Measurements from ENCODE around the gene RTL1.

DNA sequence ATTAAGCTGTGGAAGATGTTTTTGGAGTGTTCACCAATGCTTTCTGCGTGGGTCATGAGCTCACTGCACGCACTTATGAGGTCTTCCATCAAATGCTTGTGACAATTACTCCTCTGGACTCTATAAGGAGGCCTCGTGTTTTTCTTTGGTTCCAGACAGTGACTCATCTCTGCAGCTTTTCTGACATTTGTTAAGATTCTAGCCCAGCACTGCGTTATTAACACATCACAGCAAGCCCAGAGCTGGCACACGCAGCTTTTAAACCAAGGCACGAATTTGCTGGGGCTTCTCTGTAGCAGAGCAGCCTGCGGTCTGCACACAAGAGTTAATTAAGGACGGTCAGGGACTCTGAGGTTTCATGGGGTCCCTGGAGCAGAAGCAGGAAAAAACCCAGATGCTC is 60.7 kb downstream of the RTL1 start:
- TF ChIP-seq CEBPB (IDR thresholded peaks at IDR 0.05; ENCODE audit: borderline replicate concordance in 1 of 2, low read depth in 2 of 2, low read length in 2 of 2) (no peak), NRF1 (conservative IDR thresholded peaks at IDR 0.05; ENCODE audit: low read depth, low read length) (no peak), PAX5 (IDR thresholded peaks at IDR 0.05; ENCODE audit: borderline replicate concordance, low read depth, low read length) (no peak), POLR2A (IDR thresholded peaks at IDR 0.05; ENCODE audit: low read depth, low read length) (no peak), ZNF274 (IDR thresholded peaks at IDR 0.05; ENCODE audit: insufficient read depth, insufficient read length) (no peak)
- TF ChIP-seq, protein P1, sequence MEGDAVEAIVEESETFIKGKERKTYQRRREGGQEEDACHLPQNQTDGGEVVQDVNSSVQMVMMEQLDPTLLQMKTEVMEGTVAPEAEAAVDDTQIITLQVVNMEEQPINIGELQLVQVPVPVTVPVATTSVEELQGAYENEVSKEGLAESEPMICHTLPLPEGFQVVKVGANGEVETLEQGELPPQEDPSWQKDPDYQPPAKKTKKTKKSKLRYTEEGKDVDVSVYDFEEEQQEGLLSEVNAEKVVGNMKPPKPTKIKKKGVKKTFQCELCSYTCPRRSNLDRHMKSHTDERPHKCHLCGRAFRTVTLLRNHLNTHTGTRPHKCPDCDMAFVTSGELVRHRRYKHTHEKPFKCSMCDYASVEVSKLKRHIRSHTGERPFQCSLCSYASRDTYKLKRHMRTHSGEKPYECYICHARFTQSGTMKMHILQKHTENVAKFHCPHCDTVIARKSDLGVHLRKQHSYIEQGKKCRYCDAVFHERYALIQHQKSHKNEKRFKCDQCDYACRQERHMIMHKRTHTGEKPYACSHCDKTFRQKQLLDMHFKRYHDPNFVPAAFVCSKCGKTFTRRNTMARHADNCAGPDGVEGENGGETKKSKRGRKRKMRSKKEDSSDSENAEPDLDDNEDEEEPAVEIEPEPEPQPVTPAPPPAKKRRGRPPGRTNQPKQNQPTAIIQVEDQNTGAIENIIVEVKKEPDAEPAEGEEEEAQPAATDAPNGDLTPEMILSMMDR (IDR thresholded peaks at IDR 0.05 in 2 of 3, conservative IDR thresholded peaks at IDR 0.05 in 1 of 3; ENCODE audit: control insufficient read depth in 2 of 3, extremely low read depth in 1 of 3, insufficient read depth in 1 of 3, low read depth in 3 of 3, low read length in 3 of 3) = no peak

Measured in GM12878 (cell line).